H1 (cell line): Measurements from ENCODE around the gene USP53. TPM values are rescaled to one million over a fixed set of nuclear protein-coding genes. Genes with fewer than 3 reads are reported as not detected.

Experiments
- CTCF ChIA-PET: fragments of 300-600 bp; sonication (Branson Sonifier 250); formaldehyde crosslinking; loops from one replicate; lab custom pipeline; 2021; ENCODE audit not compliant: partially characterized antibody; lab: Charles Lee
- POLR2A ChIA-PET: fragments of 300-600 bp; sonication (Branson Sonifier 250); formaldehyde crosslinking; loops from one replicate; lab custom pipeline; 2021; ENCODE audit warnings: inconsistent platforms; ENCODE audit not compliant: partially characterized antibody; lab: Charles Lee
- DNase-seq, 2 experiments: peaks; one replicate each; pipeline versions ENCODE4 v3.0.0 to v3.0.0-alpha.2; 2010 to 2022; ENCODE audit warnings: low spot score in 2 of 2, low read depth in 1 of 2, mixed read lengths in 1 of 2
- FAIRE-seq: peaks from 2 replicates; lab custom pipeline; 2011; peaks lifted over from hg19 to GRCh38; lab: Jason Lieb, UNC
- H2AFZ ChIP-seq: 2 replicates; pipeline ENCODE4 v1.8.1; 2012; ENCODE audit warnings: low read length, inconsistent platforms
- H2AK5ac ChIP-seq: 2 replicates; pipeline ENCODE4 v1.6.1; 2013; ENCODE audit warnings: low read depth, low read length
- H2BK120ac ChIP-seq: replicated peaks from 2 replicates; pipeline ENCODE3; 2013; ENCODE audit warnings: low read depth, low read length, inconsistent platforms
- H2BK12ac ChIP-seq: 2 replicates; pipeline ENCODE4 v1.6.1; 2013; ENCODE audit warnings: low read depth, low read length
- H2BK15ac ChIP-seq: 2 replicates; pipeline ENCODE4 v1.6.1; 2013; ENCODE audit warnings: low read length
- H2BK20ac ChIP-seq: 2 replicates; pipeline ENCODE4 v1.6.1; 2013; ENCODE audit warnings: low read length
- H2BK5ac ChIP-seq: 2 replicates; pipeline ENCODE4 v1.6.1; 2013; ENCODE audit warnings: low read depth, low read length
- H3K14ac ChIP-seq: 2 replicates; pipeline ENCODE4 v1.6.1; 2013; ENCODE audit warnings: inconsistent platforms; ENCODE audit not compliant: insufficient read length
- H3K18ac ChIP-seq: 2 replicates; pipeline ENCODE4 v1.6.1; 2013; ENCODE audit warnings: low read length; ENCODE audit errors: extremely low read depth
- H3K23ac ChIP-seq: 2 replicates; pipeline ENCODE4 v1.6.1; 2013; ENCODE audit warnings: inconsistent platforms; ENCODE audit not compliant: insufficient read length
- H3K23me2 ChIP-seq: 2 replicates; pipeline ENCODE4 v1.6.1; 2013; ENCODE audit warnings: low read depth, low read length
- H3K27ac ChIP-seq: 2 replicates; pipeline ENCODE4 v1.6.1; 2011; ENCODE audit warnings: low read depth, low read length, inconsistent platforms
- H3K27me3 ChIP-seq, 4 experiments: replicated peaks in 1 of 4; 1 replicate in 1 of 4; 2 replicates in 3 of 4; pipeline versions ENCODE4 v1.6.1 to v1.8.1; 2011 to 2013; ENCODE audit warnings: low read length in 3 of 4, mild to moderate bottlenecking in 3 of 4, inconsistent platforms in 2 of 4, mixed read lengths in 2 of 4, moderate library complexity in 1 of 4; ENCODE audit not compliant: control insufficient read depth in 3 of 4, insufficient read depth in 3 of 4; ENCODE audit errors: extremely low read depth in 1 of 4
- H3K36me3 ChIP-seq, 4 experiments: 2 replicates each; pipeline versions ENCODE4 v1.6.1 to v1.8.1; 2011 to 2013; ENCODE audit warnings: mild to moderate bottlenecking in 4 of 4, low read length in 3 of 4, moderate library complexity in 2 of 4, control low read depth in 1 of 4, inconsistent platforms in 1 of 4; ENCODE audit not compliant: insufficient read depth in 4 of 4, control insufficient read depth in 2 of 4
- H3K4ac ChIP-seq: replicated peaks from 2 replicates; pipeline ENCODE3; 2013; ENCODE audit warnings: low read length, low read depth, mixed read lengths, inconsistent platforms; ENCODE audit not compliant: insufficient read length
- H3K4me1 ChIP-seq, 4 experiments: replicated peaks in 1 of 4; 1 replicate in 1 of 4; 2 replicates in 3 of 4; pipeline versions ENCODE4 v1.6.1 to v1.8.1; 2011 to 2013; ENCODE audit warnings: low read length in 3 of 4, inconsistent platforms in 2 of 4, mixed read lengths in 1 of 4; ENCODE audit not compliant: insufficient read depth in 4 of 4, control insufficient read depth in 3 of 4
- H3K4me2 ChIP-seq, 2 experiments: 2 replicates each; pipeline versions ENCODE4 v1.6.1 to v1.8.1; 2011 to 2013; ENCODE audit warnings: low read depth in 2 of 2, low read length in 2 of 2, control low read depth in 1 of 2, inconsistent platforms in 1 of 2, mild to moderate bottlenecking in 1 of 2; ENCODE audit not compliant: insufficient read depth in 1 of 2
- H3K4me3 ChIP-seq, 4 experiments: fragments of 200-600, 300-600 bp in 1 of 4; sonication (generic), shearing (Covaris generic), sonication (Bioruptor Twin) in 1 of 4; 2 replicates each; pipeline versions ENCODE4 v1.5.1 to v1.8.1; 2011 to 2016; ENCODE audit warnings: low read length in 4 of 4, low read depth in 3 of 4, control low read depth in 2 of 4, inconsistent platforms in 2 of 4, mild to moderate bottlenecking in 2 of 4, mixed read lengths in 1 of 4, moderate library complexity in 1 of 4; ENCODE audit not compliant: insufficient read depth in 2 of 4; ENCODE audit errors: extremely low read depth in 1 of 4
- H3K56ac ChIP-seq: replicated peaks from 2 replicates; pipeline ENCODE3; 2013; ENCODE audit warnings: low read depth, mild to moderate bottlenecking, mixed read lengths, low read length, inconsistent platforms; ENCODE audit not compliant: insufficient read length
- H3K79me1 ChIP-seq: 2 replicates; pipeline ENCODE4 v1.6.1; 2013; ENCODE audit warnings: low read depth, low read length, control low read depth
- H3K79me2 ChIP-seq, 2 experiments: 2 replicates each; pipeline versions ENCODE4 v1.6.1 to v1.8.1; 2012 to 2013; ENCODE audit warnings: low read length in 2 of 2, mild to moderate bottlenecking in 2 of 2, inconsistent platforms in 1 of 2; ENCODE audit not compliant: insufficient read depth in 2 of 2, control insufficient read depth in 1 of 2
- H3K9ac ChIP-seq, 4 experiments: replicated peaks in 1 of 4; 1 replicate in 1 of 4; 2 replicates in 3 of 4; pipeline versions ENCODE4 v1.6.1 to v1.8.1; 2011 to 2013; ENCODE audit warnings: low read depth in 3 of 4, low read length in 3 of 4, control low read depth in 2 of 4, mild to moderate bottlenecking in 2 of 4, moderate library complexity in 2 of 4, inconsistent platforms in 1 of 4; ENCODE audit errors: extremely low read depth in 1 of 4
- H3K9me3 ChIP-seq, 2 experiments: 2 replicates each; pipeline versions ENCODE4 v1.6.1 to v1.8.1; 2012 to 2013; ENCODE audit warnings: mild to moderate bottlenecking in 2 of 2, moderate library complexity in 2 of 2, control low read depth in 1 of 2, inconsistent platforms in 1 of 2, low read depth in 1 of 2, low read length in 1 of 2, mixed read lengths in 1 of 2; ENCODE audit not compliant: insufficient read depth in 2 of 2
- H4K20me1 ChIP-seq, 2 experiments: replicated peaks in 1 of 2; 2 replicates each; pipeline versions ENCODE3 to v1.8.1; 2011 to 2013; ENCODE audit warnings: inconsistent platforms in 2 of 2, low read length in 2 of 2, mild to moderate bottlenecking in 1 of 2; ENCODE audit not compliant: insufficient read depth in 2 of 2, control insufficient read depth in 1 of 2
- H4K5ac ChIP-seq: 2 replicates; pipeline ENCODE4 v1.6.1; 2013; ENCODE audit warnings: low read length, low read depth, mixed read lengths, inconsistent platforms; ENCODE audit not compliant: insufficient read length
- H4K8ac ChIP-seq: 2 replicates; pipeline ENCODE4 v1.8.0; 2013; ENCODE audit warnings: mild to moderate bottlenecking, moderate library complexity, low read length, inconsistent platforms; ENCODE audit not compliant: insufficient read depth; ENCODE audit errors: extremely low read depth
- H4K91ac ChIP-seq: replicated peaks from 2 replicates; pipeline ENCODE3; 2013; ENCODE audit warnings: low read length, mixed read lengths, inconsistent platforms; ENCODE audit not compliant: insufficient read length
- ASH2L ChIP-seq: fragments of 200-600, 300-600 bp; sonication (generic); IDR thresholded peaks from one replicate; pipeline ENCODE4 v1.7.1; 2017; ENCODE audit warnings: low read length
- BACH1 ChIP-seq: IDR thresholded peaks from 2 replicates; pipeline ENCODE4 v1.6.1; 2012; ENCODE audit warnings: low read length, improper control_type of control experiment
- CBX8 ChIP-seq: fragments of 300-800, 300-1000 bp; sonication (generic); IDR thresholded peaks from 2 replicates; pipeline ENCODE4 v1.7.1; 2016; ENCODE audit warnings: low read depth, low read length, borderline replicate concordance
- JUND ChIP-seq: IDR thresholded peaks from 2 replicates; pipeline ENCODE4 v1.6.1; 2011; ENCODE audit warnings: mild to moderate bottlenecking, improper control_type of control experiment, low read length
- KDM1A ChIP-seq: fragments of 200-600, 300-600 bp; sonication (generic); IDR thresholded peaks from 2 replicates; pipeline ENCODE4 v1.7.1; 2016; ENCODE audit warnings: mild to moderate bottlenecking, low read length, borderline replicate concordance
- KDM4A ChIP-seq: IDR thresholded peaks from one replicate; pipeline ENCODE4 v1.7.1; 2012; ENCODE audit warnings: low read depth, mild to moderate bottlenecking, moderate library complexity, low read length, inconsistent platforms; ENCODE audit not compliant: severe bottlenecking
- KDM5A ChIP-seq: fragments of 200-600 bp; IDR thresholded peaks from 2 replicates; pipeline ENCODE4 v1.7.1; 2012; ENCODE audit warnings: mild to moderate bottlenecking, low read length, inconsistent platforms, mixed read lengths
- NRF1 ChIP-seq: IDR thresholded peaks from 2 replicates; pipeline ENCODE4 v1.6.1; 2011; ENCODE audit warnings: mild to moderate bottlenecking, low read depth, low read length, improper control_type of control experiment
- POLR2A ChIP-seq, 2 experiments: IDR thresholded peaks; 1 replicate in 1 of 2; 2 replicates in 1 of 2; pipeline ENCODE4 v1.6.1; 2011; ENCODE audit warnings: low read depth in 2 of 2, low read length in 2 of 2, mild to moderate bottlenecking in 2 of 2; ENCODE audit errors: control extremely low read depth in 1 of 2
- RXRA ChIP-seq: IDR thresholded peaks from 2 replicates; pipeline ENCODE4 v1.6.1; 2011; ENCODE audit warnings: low read depth, mild to moderate bottlenecking, low read length, moderate library complexity; ENCODE audit not compliant: insufficient read depth
- SP1 ChIP-seq: IDR thresholded peaks from 2 replicates; pipeline ENCODE4 v1.6.1; 2011; ENCODE audit warnings: low read depth, low read length
- TAF7 ChIP-seq: optimal IDR thresholded peaks from 2 replicates; pipeline ENCODE3; 2011; ENCODE audit warnings: low read depth, mild to moderate bottlenecking, inconsistent platforms, low read length, moderate library complexity, borderline replicate concordance
- TCF12 ChIP-seq: IDR thresholded peaks from 2 replicates; pipeline ENCODE4 v1.6.1; 2011; ENCODE audit warnings: low read depth, mild to moderate bottlenecking, low read length
- WGBS, 2 experiments: shearing (Covaris generic) in 1 of 2; methylation state at CpG; one replicate each; pipeline versions ENCODE4 v1.1.6 to v1.1.7; 2013 to 2015; ENCODE audit warnings: low lambda C conversion rate in 2 of 2, mixed read lengths in 2 of 2, inconsistent platforms in 1 of 2, low coverage in 1 of 2, missing lambda C conversion rate in 1 of 2; ENCODE audit not compliant: insufficient replicate concordance in 2 of 2, insufficient coverage in 1 of 2, insufficient read length in 1 of 2; ENCODE audit errors: extremely low coverage in 1 of 2, missing lambda C conversion rate in 1 of 2; 5-methylcytosine and 5-hydroxymethylcytosine counted together
- polyA plus RNA-seq, 7 experiments: library from polyadenylated mRNA; depleted of rRNA in 3 of 7; stranded (reverse) in 5 of 7; unstranded in 2 of 7; fragments of >200 nt in 5 of 7; fragments of 200-250 nt in 2 of 7; gene quantifications; 1 replicate in 5 of 7; 2 replicates in 1 of 7; 4 replicates in 1 of 7; pipeline versions ENCODE4 v1.2.1 to v1.2.3, GENCODE V29; 2011 to 2013; ENCODE audit warnings: missing spikeins in 2 of 7, mixed read lengths in 2 of 7
- total RNA-seq: library from RNA; stranded (reverse); fragmentation: NEBNext Ultra II Directional; extraction: Animal tissue kit (Norgen Biotek cat#: 25700); gene quantifications from 2 replicates; pipeline ENCODE4 v1.2.1, GENCODE V29; 2021

Gene USP53
- total and polyA plus RNA-seq, 2 of the 8 experiments (the other 6 are each of a cell fraction or from before 2014, with no cell fraction given), result 2.9 to 14.9 TPM

DNA sequence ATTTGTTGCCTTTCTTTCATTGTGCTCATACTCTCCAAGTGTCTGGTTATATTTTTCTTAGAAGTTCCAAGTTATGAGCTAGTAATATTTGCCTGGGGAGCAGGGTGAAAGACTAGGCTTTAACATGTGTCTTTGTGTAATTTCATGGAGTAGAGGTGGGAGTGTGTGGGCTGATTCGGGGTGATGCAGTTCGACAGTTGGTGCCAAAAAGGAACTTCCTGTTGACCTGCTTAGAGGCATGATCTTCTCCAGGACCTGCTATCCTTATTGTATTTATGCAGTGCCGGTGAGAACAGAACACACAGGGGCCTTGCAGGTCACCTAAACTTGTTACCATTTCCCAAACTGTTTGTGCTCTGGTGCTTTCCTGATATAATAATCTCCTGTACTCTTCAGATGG lies 21.2 kb downstream of the USP53 start:
- no peaks in the 10 kb centered on the region; a peak in 3 of 4 replicates for H3K79me2 ChIP-seq
- no peaks in the 10 kb centered on the region for H4K20me1 ChIP-seq
- no peak overlapping the region for H2AFZ ChIP-seq
- no peak overlapping the region for H4K5ac ChIP-seq
- FAIRE-seq (no peak), DNase-seq (no peak)
- H3K14ac ChIP-seq, result no peak overlapping the region
- no peaks in the 10 kb centered on the region; a peak in 1 of 8 replicates for H3K36me3 ChIP-seq
- H2BK12ac ChIP-seq, result no peak overlapping the region
- H2BK5ac ChIP-seq, result no peak overlapping the region
- no peak overlapping the region for H3K9ac ChIP-seq
- H2BK120ac ChIP-seq, result no peak overlapping the region
- no peak overlapping the region for H4K91ac ChIP-seq
- TF ChIP-seq NRF1 (no peak), KDM1A (no peak), BACH1 (no peak), SP1 (no peak), POLR2A (IDR thresholded peaks at IDR 0.05; ENCODE audit: control extremely low read depth in 1 of 2, low read depth in 2 of 2, low read length in 2 of 2) (no peak), RXRA (no peak), KDM5A (no peak), TAF7 (no peak), TCF12 (no peak), JUND (no peak), KDM4A (no peak), ASH2L (no peak), CBX8 (no peak)
- 96% methylated on average over 3 of the region's 3 CpGs; no CpG with 5 or more reads in 1 of the 2 experiments for WGBS, 2 experiments
- no peak overlapping the region for H2BK20ac ChIP-seq
- H3K4me3 ChIP-seq, result no peak overlapping the region
- H3K4me2 ChIP-seq, result no peak overlapping the region
- ChIA-PET POLR2A (interaction anchor here (1.0 kb wide), 1 partner anchor 22 kb away, joined by 4 read pairs; the partner anchor contains the start of gene USP53), CTCF (interaction anchor here (0.9 kb wide), 1 partner anchor 22 kb away, joined by 4 read pairs; no protein-coding TSS in a partner anchor)
- no peak overlapping the region for H3K4ac ChIP-seq
- H3K56ac ChIP-seq, result no peak overlapping the region
- no peak overlapping the region for H2AK5ac ChIP-seq
- H3K27ac ChIP-seq, result no peak overlapping the region
- no peak overlapping the region for H4K8ac ChIP-seq
- no peaks in the 10 kb centered on the region for H3K4me1 ChIP-seq
- no peak overlapping the region for H3K23ac ChIP-seq
- H3K18ac ChIP-seq, result no peak overlapping the region
- no peaks in the 10 kb centered on the region for H3K27me3 ChIP-seq
- no peaks in the 10 kb centered on the region for H3K23me2 ChIP-seq
- no peaks in the 10 kb centered on the region for H3K9me3 ChIP-seq
- H2BK15ac ChIP-seq, result no peak overlapping the region
- H3K79me1 ChIP-seq, result peaks cover 3% of the 10 kb centered on the region; the same call in 1 of the 2 replicates
